Measurements from ENCODE around the gene PRPSAP1.

The PRPSAP1 gene

GRCh38 chr17:76353599-76354316 lies at the start of gene PRPSAP1:
PRPSAP1 (minus strand) TSS chr17:76353916; CDS start chr17:76353703, 213 bp downstream.
- DNase-seq (ENCODE audit: low read depth): peak; percentile 75

- no peak for DNase-seq (ENCODE audit: low read depth)
These were observed 49.0 kb upstream of the PRPSAP1 start for GRCh38 chr17:76402711-76403110.

GRCh38 chr17:76399175-76400172 lies 45.8 kb upstream of the PRPSAP1 start:
- no peak for DNase-seq (ENCODE audit: low read depth)

- no peak for DNase-seq (ENCODE audit: low read depth)
These were observed 44.9 kb upstream of the PRPSAP1 start for GRCh38 chr17:76398523-76399174.

GRCh38 chr17:76397687-76398522 lies 44.2 kb upstream of the PRPSAP1 start:
- peak; percentile 83 for DNase-seq (ENCODE audit: low read depth)

GRCh38 chr17:76397184-76397583 lies 43.5 kb upstream of the PRPSAP1 start:
- DNase-seq (ENCODE audit: low read depth): no peak

- DNase-seq (ENCODE audit: low read depth): no peak
These were observed 42.3 kb upstream of the PRPSAP1 start for GRCh38 chr17:76395980-76396379.

GRCh38 chr17:76394166-76394565 lies 40.5 kb upstream of the PRPSAP1 start:
- DNase-seq (ENCODE audit: low read depth): no peak

GRCh38 chr17:76391200-76391715 lies 37.5 kb upstream of the PRPSAP1 start:
- DNase-seq (ENCODE audit: low read depth): no peak

- DNase-seq (ENCODE audit: low read depth): no peak
These were observed 36.3 kb upstream of the PRPSAP1 start for GRCh38 chr17:76390003-76390421.

GRCh38 chr17:76388966-76389888 lies 35.5 kb upstream of the PRPSAP1 start:
- DNase-seq (ENCODE audit: low read depth): no peak

GRCh38 chr17:76386966-76387765 lies 33.5 kb upstream of the PRPSAP1 start:
- DNase-seq (ENCODE audit: low read depth): no peak

GRCh38 chr17:76385892-76386786 lies 32.4 kb upstream of the PRPSAP1 start:
- no peak for DNase-seq (ENCODE audit: low read depth)

GRCh38 chr17:76384987-76385891 lies 31.5 kb upstream of the PRPSAP1 start:
- no peak for DNase-seq (ENCODE audit: low read depth)

GRCh38 chr17:76384222-76384986 lies 30.7 kb upstream of the PRPSAP1 start, which contains the start of gene SPHK1:
SPHK1 (plus strand) TSS chr17:76384609; CDS start chr17:76385645, 1,036 bp downstream.
- peak; percentile 45 for DNase-seq (ENCODE audit: low read depth)

- DNase-seq (ENCODE audit: low read depth): no peak
These were observed 30.0 kb upstream of the PRPSAP1 start for GRCh38 chr17:76383546-76384221.

All from fibroblast of the conjunctiva (primary cell).